NT2/D1 (cell line): ENCODE results near the gene BCORL1.

ENCODE experiments used
- SUZ12 ChIP-seq: IDR thresholded peaks from 2 replicates; pipeline ENCODE4 v1.6.1; 2011; ENCODE audit not compliant: insufficient read length, insufficient read depth; ENCODE audit errors: extremely low read depth
- ZNF274 ChIP-seq: IDR thresholded peaks from 2 replicates; pipeline ENCODE4 v1.6.1; 2011; ENCODE audit warnings: mild to moderate bottlenecking, low read depth, low read length

DNA sequence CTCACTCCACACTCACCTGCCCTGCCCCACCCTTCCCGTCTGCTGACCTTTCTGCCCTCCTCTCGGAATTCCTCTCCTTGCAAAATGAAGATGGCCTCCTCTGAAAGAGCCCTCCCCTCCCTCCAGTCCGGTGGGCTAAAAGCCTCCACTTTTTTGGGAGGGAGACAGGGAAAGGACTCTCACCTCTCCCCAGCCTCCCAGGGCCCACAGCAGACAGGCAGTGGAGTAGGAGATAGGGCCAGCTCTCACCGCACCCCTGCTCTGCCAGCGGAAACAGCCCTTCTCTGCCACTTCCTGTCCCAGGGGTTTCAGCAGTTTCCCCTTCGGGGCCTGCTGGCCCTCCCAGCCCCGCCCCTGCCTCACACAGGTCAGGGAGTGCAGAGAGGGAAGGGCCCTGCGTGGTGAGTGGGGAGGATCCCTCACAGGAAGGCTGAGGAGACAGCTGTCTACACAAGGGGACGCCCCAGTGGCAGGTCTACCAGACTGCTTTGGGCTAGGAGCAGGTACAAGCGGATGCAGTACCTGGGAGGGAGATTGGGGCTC, 109.6 kb downstream of the BCORL1 start:
- TF ChIP-seq ZNF274 (no peak), SUZ12 (no peak)
